ENCODE data around the gene THNSL1. TPM values are rescaled to one million over a fixed set of nuclear protein-coding genes. Genes with fewer than 3 reads are reported as not detected.

The THNSL1 gene
- total RNA-seq, 1 experiment from 2014 or later, result 3.0 TPM

- in situ Hi-C loops (cut with HindIII; ENCODE audit: low pct_unique_long_range_greater_than_20kb, low sequenced_read_pairs) (no loop called here), intact Hi-C loops (cut with micrococcal nuclease; ENCODE audit: unreplicated experiment) (no loop called here)
- CTCF ChIA-PET, result no interaction called here
- no peak for TF ChIP-seq SIN3A (IDR thresholded peaks at IDR 0.05; ENCODE audit: borderline replicate concordance, insufficient read depth, low read depth, low read length)
- TF ChIP-seq TCF7L2 (IDR thresholded peaks at IDR 0.05; ENCODE audit: low read depth, low read length), result no peak
- no peak for TF ChIP-seq REST (IDR thresholded peaks at IDR 0.05; ENCODE audit: insufficient read depth in 1 of 2, low read depth in 2 of 2, low read length in 1 of 2)
- TF ChIP-seq CTCF (IDR thresholded peaks at IDR 0.05), result no peak
- no peak for TF ChIP-seq POLR2AphosphoS5 (IDR thresholded peaks at IDR 0.05; ENCODE audit: low read depth, low read length)
- Histone ChIP-seq H3K9me3 (ENCODE audit: control insufficient read depth, insufficient read depth, low read depth, low read length) (no peaks in the 10 kb centered on the region), H3K4me3 (ENCODE audit: low read depth in 2 of 2, low read length in 2 of 2) (no peak overlapping the region), H3K4me1 (ENCODE audit: control insufficient read depth, insufficient read depth, low read length) (peaks cover 8% of the 10 kb centered on the region), H3K27me3 (ENCODE audit: control insufficient read depth, insufficient read depth, low read length) (no peaks in the 10 kb centered on the region), H3K27ac (ENCODE audit: low read length) (no peak overlapping the region), H3K36me3 (ENCODE audit: control insufficient read depth, insufficient read depth, low read length) (no peaks in the 10 kb centered on the region)
- BruUV-seq (replicated peaks), result no TSS peak
- DNase-seq (ENCODE audit: low read depth, low spot score) (no peak), ATAC-seq (no peak)
- POLR2A ChIA-PET, result no interaction called here
Observed at GRCh38 chr10:25063644-25064043, 47.2 kb downstream of the THNSL1 start.

GRCh38 chr10:25064401-25064800, 48.0 kb downstream of the THNSL1 start:
- ChIA-PET POLR2A (no interaction called here), CTCF (no interaction called here)
- BruUV-seq (replicated peaks), result no TSS peak
- intact Hi-C loops (cut with micrococcal nuclease; ENCODE audit: unreplicated experiment), result no loop called here
- TF ChIP-seq CTCF (IDR thresholded peaks at IDR 0.05), result no peak
- no peak for TF ChIP-seq REST (IDR thresholded peaks at IDR 0.05; ENCODE audit: insufficient read depth in 1 of 2, low read depth in 2 of 2, low read length in 1 of 2)
- TF ChIP-seq POLR2AphosphoS5 (IDR thresholded peaks at IDR 0.05; ENCODE audit: low read depth, low read length), result no peak
- TF ChIP-seq SIN3A (IDR thresholded peaks at IDR 0.05; ENCODE audit: borderline replicate concordance, insufficient read depth, low read depth, low read length), result no peak
- no peak for TF ChIP-seq TCF7L2 (IDR thresholded peaks at IDR 0.05; ENCODE audit: low read depth, low read length)
- in situ Hi-C loops (cut with HindIII; ENCODE audit: low pct_unique_long_range_greater_than_20kb, low sequenced_read_pairs), result no loop called here
- H3K27me3 ChIP-seq (ENCODE audit: control insufficient read depth, insufficient read depth, low read length), result no peaks in the 10 kb centered on the region
- H3K9me3 ChIP-seq (ENCODE audit: control insufficient read depth, insufficient read depth, low read depth, low read length), result no peaks in the 10 kb centered on the region
- no peak for DNase-seq (ENCODE audit: low read depth, low spot score)
- no peak overlapping the region for H3K27ac ChIP-seq (ENCODE audit: low read length)
- no peak overlapping the region for H3K4me3 ChIP-seq (ENCODE audit: low read depth in 2 of 2, low read length in 2 of 2)
- H3K36me3 ChIP-seq (ENCODE audit: control insufficient read depth, insufficient read depth, low read length), result no peaks in the 10 kb centered on the region
- no peak for ATAC-seq
- H3K4me1 ChIP-seq (ENCODE audit: control insufficient read depth, insufficient read depth, low read length), result peaks cover 8% of the 10 kb centered on the region

All from Panc1 (cell line).